Ovary (tissue), 9 donors: ENCODE results near the gene ACAN. TPM values are rescaled to one million over a fixed set of nuclear protein-coding genes. Genes with fewer than 3 reads are reported as not detected.

Experiments
- DNase-seq, 5 donors: peaks; one replicate each; pipeline ENCODE4 v3.0.0-alpha.2; 2019 to 2020
- H3K27ac ChIP-seq, 2 donors: fragments of 200-600 bp; one replicate each; pipeline versions ENCODE4 v1.5.1 to v1.8.0; 2019 to 2022
- H3K27me3 ChIP-seq: fragments of 200-600 bp; one replicate; pipeline ENCODE4 v1.8.0; 2022
- H3K36me3 ChIP-seq: fragments of 200-600 bp; sonication (generic); one replicate; pipeline ENCODE4 v1.5.1; 2019
- H3K4me1 ChIP-seq: one replicate; pipeline ENCODE4 v1.8.1; 2013; ENCODE audit warnings: mild to moderate bottlenecking, moderate library complexity; ENCODE audit not compliant: insufficient read depth
- H3K4me3 ChIP-seq: fragments of 200-600 bp; sonication (generic); one replicate; pipeline ENCODE4 v1.5.1; 2017
- H3K9me3 ChIP-seq, 2 donors: fragments of 200-600 bp in 1 of 2; sonication (generic) in 1 of 2; one replicate each; pipeline versions ENCODE4 v1.5.1 to v1.8.1; 2013 to 2019; ENCODE audit warnings: mild to moderate bottlenecking in 1 of 2, moderate library complexity in 1 of 2
- EP300 ChIP-seq: sonication (generic); formaldehyde crosslinking; IDR thresholded peaks from one replicate; pipeline ENCODE4 v1.6.1; 2017; ENCODE audit warnings: antibody characterized with exemption
- POLR2A ChIP-seq: fragments of 450-650 bp; IDR thresholded peaks from one replicate; pipeline ENCODE4 v1.6.1; 2017; ENCODE audit warnings: antibody characterized with exemption, mild to moderate bottlenecking, moderate library complexity
- WGBS, 3 donors: extraction: QIAGEN DNeasy Blood & Tissue Kit in 1 of 3; methylation state at CpG; one replicate each; pipeline versions ENCODE4 v1.1.5 to v1.1.7; 2013 to 2017; 5-methylcytosine and 5-hydroxymethylcytosine counted together
- intact Hi-C, 4 donors: fragments of 100-400 bp; cut with DNase I; formaldehyde crosslinking; loops; one replicate each; pipeline versions ENCODE4 v1.11.0 to v1.15.1; 2022 to 2023
- polyA plus RNA-seq, 2 donors: library from polyadenylated mRNA; stranded (reverse); fragments of 200-250 nt in 1 of 2; fragments of 350-450 nt in 1 of 2; fragmentation: Illumina TruSeq in 1 of 2; extraction: RNeasy Lipid Tissue Mini Kit (QIAGEN cat#74804) in 1 of 2; gene quantifications; one replicate each; pipeline ENCODE4 v1.2.3, GENCODE V29; 2013 to 2014
- total RNA-seq, 7 donors: library from RNA; depleted of rRNA in 2 of 7; stranded (reverse); fragments of >200 nt in 2 of 7; fragmentation: NEBNext Ultra II Directional in 3 of 7; extraction: Animal tissue kit (Norgen Biotek cat#: 25700) in 3 of 7; gene quantifications; one replicate each; pipeline versions ENCODE4 v1.1.0 to v1.2.4, GENCODE V29; 2016 to 2023
- TF ChIP-seq, protein P1 (sequence below), 3 donors: fragments of 450-650 bp in 2 of 3; fragments of 200-600 bp in 1 of 3; IDR thresholded peaks; one replicate each; pipeline versions ENCODE4 v1.5.1 to v1.8.0; 2016 to 2022; ENCODE audit warnings: antibody characterized with exemption in 3 of 3, mild to moderate bottlenecking in 1 of 3
- donor health status: DM: no; HTN: no; CAD: no; lungs with moderate emphysema.
- donor health status: DM: no; HTN: no; CAD: no.
- donor health status: Bipolar disorder and iron deficiency.
- donor health status: DM: yes; HTN: yes; CAD: no.
- donor health status: DM: no; HTN: no; CAD: no.
- donor health status: DM: yes; HTN: yes; CAD: no.

ACAN gene
- total and polyA plus RNA-seq, 9 donors = 0.11 to 5.1 (median 0.54) TPM; not detected in 1

DNA sequence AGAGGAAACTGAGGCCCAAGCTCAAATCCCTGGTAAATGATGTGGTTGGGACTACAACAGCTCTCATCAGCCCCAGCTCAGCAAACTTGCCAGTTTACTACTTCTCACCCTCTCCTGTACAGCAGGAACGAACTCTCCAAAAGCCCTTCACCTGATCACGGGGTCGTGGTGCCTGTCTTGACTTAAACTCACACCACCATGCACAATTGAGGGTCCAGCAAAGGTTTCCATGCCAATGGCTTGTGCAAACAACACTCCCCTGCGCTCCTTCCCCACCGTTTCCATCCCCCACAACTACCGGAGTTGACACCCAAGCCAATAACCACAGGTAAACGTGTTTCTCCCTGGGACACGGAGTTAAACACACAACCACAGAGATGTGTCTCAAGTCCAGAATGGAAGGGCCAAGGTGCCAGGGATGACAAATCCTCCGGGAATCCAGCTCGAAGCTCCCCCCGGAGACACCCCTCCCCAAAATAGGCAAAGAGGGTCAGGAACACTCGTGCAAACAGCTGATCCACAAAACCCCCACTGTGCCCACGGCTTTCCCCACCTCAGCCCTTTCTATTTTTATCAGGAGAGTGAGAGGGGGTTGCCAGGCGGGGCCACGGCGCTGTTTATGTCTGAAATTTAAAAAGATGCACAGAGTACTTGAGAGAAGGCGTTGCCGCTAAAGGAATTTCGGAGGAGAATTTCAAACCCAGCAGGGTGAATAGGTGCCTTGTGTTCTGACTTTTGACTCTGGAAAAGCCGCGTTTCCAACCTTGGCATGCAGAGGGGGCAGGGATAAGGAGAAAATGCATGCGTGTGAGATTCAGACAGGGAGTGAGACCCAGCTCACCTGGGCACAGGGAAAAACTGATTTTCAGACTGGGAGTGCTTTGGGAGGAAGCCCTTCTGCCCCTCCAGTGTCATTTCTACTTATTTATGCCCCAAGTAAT, 10.6 kb upstream of the ACAN start:
- Histone ChIP-seq H3K27me3 (no peaks in the 10 kb centered on the region), H3K4me3 (no peak overlapping the region), H3K36me3 (no peaks in the 10 kb centered on the region), H3K4me1 (no peaks in the 10 kb centered on the region), H3K9me3 (no peaks in the 10 kb centered on the region), H3K27ac (no peak overlapping the region)
- no peak for DNase-seq
- WGBS, 3 donors = 33 to 42% (median 41%) methylated on average over 22 of the region's 22 CpGs
- intact Hi-C loops = no loop called here
- TF ChIP-seq POLR2A = no peak
- TF ChIP-seq, protein P1, sequence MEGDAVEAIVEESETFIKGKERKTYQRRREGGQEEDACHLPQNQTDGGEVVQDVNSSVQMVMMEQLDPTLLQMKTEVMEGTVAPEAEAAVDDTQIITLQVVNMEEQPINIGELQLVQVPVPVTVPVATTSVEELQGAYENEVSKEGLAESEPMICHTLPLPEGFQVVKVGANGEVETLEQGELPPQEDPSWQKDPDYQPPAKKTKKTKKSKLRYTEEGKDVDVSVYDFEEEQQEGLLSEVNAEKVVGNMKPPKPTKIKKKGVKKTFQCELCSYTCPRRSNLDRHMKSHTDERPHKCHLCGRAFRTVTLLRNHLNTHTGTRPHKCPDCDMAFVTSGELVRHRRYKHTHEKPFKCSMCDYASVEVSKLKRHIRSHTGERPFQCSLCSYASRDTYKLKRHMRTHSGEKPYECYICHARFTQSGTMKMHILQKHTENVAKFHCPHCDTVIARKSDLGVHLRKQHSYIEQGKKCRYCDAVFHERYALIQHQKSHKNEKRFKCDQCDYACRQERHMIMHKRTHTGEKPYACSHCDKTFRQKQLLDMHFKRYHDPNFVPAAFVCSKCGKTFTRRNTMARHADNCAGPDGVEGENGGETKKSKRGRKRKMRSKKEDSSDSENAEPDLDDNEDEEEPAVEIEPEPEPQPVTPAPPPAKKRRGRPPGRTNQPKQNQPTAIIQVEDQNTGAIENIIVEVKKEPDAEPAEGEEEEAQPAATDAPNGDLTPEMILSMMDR (IDR thresholded peaks at IDR 0.05) = no peak
- TF ChIP-seq EP300 = no peak

DNA sequence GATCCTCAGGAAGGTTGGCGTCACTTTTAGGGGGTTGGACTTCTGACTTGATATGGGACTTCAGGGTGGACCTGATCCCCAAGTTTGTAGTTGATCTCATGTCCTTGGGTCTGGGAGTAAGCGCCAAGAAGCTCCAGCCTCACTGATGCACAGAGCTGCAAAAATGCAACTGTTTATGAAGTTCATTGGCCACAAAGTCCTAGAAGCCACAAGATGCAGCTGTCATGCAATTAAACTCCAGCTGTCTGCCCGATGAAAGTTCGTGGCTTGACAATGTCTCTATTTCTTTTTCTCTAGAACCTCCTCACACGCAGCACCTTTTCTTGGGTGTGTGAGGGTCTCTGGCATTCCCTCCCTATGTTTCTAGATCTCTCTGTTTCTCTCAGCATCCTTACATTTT, 9.2 kb upstream of the ACAN start:
- 36 to 52% (median 46%) methylated on average over 5 of the region's 5 CpGs for WGBS, 3 donors
- intact Hi-C loops = no loop called here
- TF ChIP-seq POLR2A = no peak
- TF ChIP-seq, protein P1 (IDR thresholded peaks at IDR 0.05) = no peak
- no peak for TF ChIP-seq EP300
- Histone ChIP-seq H3K9me3 (no peaks in the 10 kb centered on the region), H3K4me1 (no peaks in the 10 kb centered on the region), H3K4me3 (no peak overlapping the region), H3K36me3 (no peaks in the 10 kb centered on the region), H3K27me3 (no peaks in the 10 kb centered on the region), H3K27ac (no peak overlapping the region)
- no peak for DNase-seq

DNA sequence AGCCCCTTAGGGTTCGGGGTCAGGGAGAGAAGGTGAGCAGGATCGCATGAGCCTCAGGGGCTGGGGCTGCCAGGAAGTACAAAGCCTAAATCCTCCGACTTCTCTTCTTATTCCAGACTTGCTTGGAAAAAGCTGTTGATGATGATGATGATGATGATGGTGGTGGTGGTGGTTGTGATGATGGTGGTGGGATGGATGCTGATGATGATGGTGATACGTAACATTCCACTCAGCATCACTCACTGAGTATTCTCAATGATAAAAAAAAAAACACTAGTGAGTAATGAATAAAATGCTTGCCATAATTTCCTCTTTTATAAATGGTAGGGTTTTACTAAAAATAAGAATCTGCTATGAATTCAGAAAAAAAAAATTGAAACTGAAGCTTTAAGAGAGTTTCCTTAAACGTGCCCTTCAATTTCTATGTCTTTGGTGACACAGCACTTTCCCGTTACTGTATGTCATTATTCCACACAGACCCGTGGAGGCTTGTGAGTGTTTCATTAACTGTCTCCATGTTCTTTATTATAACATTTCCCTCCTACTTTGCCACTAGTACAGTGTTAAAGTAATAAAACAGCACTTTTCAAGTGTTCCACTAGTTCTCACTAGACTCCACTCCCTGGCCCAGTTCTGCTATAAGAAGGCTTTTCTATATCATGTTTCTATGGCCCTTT, 5.4 kb upstream of the ACAN start:
- no peak for DNase-seq
- H3K4me3 ChIP-seq = no peak overlapping the region
- 79 to 82% (median 82%) methylated on average over 7 of the region's 7 CpGs for WGBS, 3 donors
- no peak overlapping the region for H3K27ac ChIP-seq
- no peak for TF ChIP-seq EP300
- TF ChIP-seq, protein P1 (IDR thresholded peaks at IDR 0.05) = no peak
- H3K27me3 ChIP-seq = no peaks in the 10 kb centered on the region
- intact Hi-C loops = no loop called here
- H3K36me3 ChIP-seq = no peaks in the 10 kb centered on the region
- H3K9me3 ChIP-seq = no peaks in the 10 kb centered on the region
- no peaks in the 10 kb centered on the region for H3K4me1 ChIP-seq

DNA sequence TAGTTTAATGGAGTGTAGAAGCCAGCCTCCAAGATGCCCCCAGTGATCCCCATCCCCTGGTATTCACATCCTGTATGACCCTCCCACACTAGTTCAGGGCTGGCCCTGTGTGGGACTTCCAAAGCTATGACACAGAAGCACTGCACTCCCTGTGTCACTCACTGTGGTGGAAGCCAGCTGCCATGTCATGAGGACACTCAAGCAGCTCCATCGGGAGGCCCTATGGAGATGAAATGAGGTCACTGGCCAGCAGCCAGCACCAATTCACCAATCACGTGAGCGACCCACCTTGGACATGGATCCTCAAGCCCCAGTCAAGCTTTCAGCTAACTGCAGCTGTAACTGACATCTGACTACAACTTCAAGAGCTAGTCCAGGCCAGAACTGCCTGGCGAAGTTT, 3.9 kb upstream of the ACAN start:
- Histone ChIP-seq H3K9me3 (no peaks in the 10 kb centered on the region), H3K27me3 (no peaks in the 10 kb centered on the region), H3K36me3 (no peaks in the 10 kb centered on the region), H3K4me1 (no peaks in the 10 kb centered on the region), H3K27ac (no peak overlapping the region), H3K4me3 (no peak overlapping the region)
- no peak for DNase-seq
- intact Hi-C loops = no loop called here
- TF ChIP-seq EP300 (no peak), POLR2A (no peak)
- TF ChIP-seq, protein P1 (IDR thresholded peaks at IDR 0.05) = no peak
- WGBS, 3 donors = 78 to 93% (median 87%) methylated on average over 4 of the region's 4 CpGs
